ENCODE results near the gene DYTN. TPM values are rescaled to one million over a fixed set of nuclear protein-coding genes. Genes with fewer than 3 reads are reported as not detected.

DYTN gene
- total RNA-seq, 1 experiment from 2014 or later: not detected

GRCh38 chr2:206611736-206612135, 106.5 kb downstream of the DYTN start:
- H3K4me1 Mint-ChIP-seq: 0 out of 2 replicates have a peak, but pooled peaks cover 4% of the 10 kb centered on the region
- peak; percentile 58 for ATAC-seq
- TF ChIP-seq ZNF263 (CRISPR knock-in tag; IDR thresholded peaks at IDR 0.05; ENCODE audit: low read depth): no peak
- TF ChIP-seq ZNF232 (CRISPR knock-in tag; IDR thresholded peaks at IDR 0.05): no peak
- TF ChIP-seq IRF2 (CRISPR knock-in tag; IDR thresholded peaks at IDR 0.05; ENCODE audit: borderline replicate concordance, low read depth): no peak
- no peak for TF ChIP-seq ZNF423 (CRISPR knock-in tag; IDR thresholded peaks at IDR 0.05)
- TF ChIP-seq FOXP4 (CRISPR knock-in tag; IDR thresholded peaks at IDR 0.05): no peak
- TF ChIP-seq ZNF219 (CRISPR knock-in tag; IDR thresholded peaks at IDR 0.05; ENCODE audit: borderline replicate concordance): no peak
- TF ChIP-seq NR3C1 (CRISPR knock-in tag; conservative IDR thresholded peaks at IDR 0.05; ENCODE audit: low read depth): no peak
- no peak overlapping the region for H3K4me3 Mint-ChIP-seq
- H3K9me3 Mint-ChIP-seq: 0 out of 2 replicates have a peak, but pooled peaks cover 3% of the 10 kb centered on the region
- POLR2A ChIA-PET: no interaction called here
- DNase-seq (ENCODE audit: low spot score): no peak
- peaks cover 4% of the 10 kb centered on the region; the same call in 1 of the 2 replicates for H3K36me3 Mint-ChIP-seq
- CTCF ChIA-PET: no interaction called here
- H3K27ac Mint-ChIP-seq: no peak overlapping the region; the same call in 1 of the 2 replicates
- no peaks in the 10 kb centered on the region for H3K27me3 Mint-ChIP-seq (ENCODE audit: low read depth)

DNA sequence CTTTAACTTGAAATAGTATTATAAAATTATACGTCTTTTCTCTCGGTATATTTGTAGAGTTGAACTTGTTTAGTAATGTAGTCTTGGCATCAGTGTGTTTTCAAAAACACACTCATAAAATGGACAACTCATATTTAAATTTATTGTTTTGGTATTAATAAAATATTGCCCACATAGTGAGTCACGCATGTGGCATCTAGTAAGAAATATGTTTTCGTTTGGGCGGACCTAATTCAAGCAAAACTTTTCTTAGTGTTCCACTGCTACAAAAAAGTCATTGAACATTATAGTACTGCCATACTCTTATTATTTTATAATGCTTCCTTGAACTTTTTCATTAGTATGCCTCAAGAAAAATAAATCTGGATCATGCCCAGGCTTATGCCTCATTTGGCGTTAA, 107.0 kb downstream of the DYTN start:
- TF ChIP-seq NFYB (CRISPR knock-in tag; conservative IDR thresholded peaks at IDR 0.05; ENCODE audit: low read depth): no peak
- TF ChIP-seq GABPB1 (CRISPR knock-in tag; IDR thresholded peaks at IDR 0.05): no peak
- TF ChIP-seq ZSCAN18 (CRISPR knock-in tag; IDR thresholded peaks at IDR 0.05): no peak
- TF ChIP-seq ZNF423 (CRISPR knock-in tag; IDR thresholded peaks at IDR 0.05): no peak
- TF ChIP-seq, protein P1, sequence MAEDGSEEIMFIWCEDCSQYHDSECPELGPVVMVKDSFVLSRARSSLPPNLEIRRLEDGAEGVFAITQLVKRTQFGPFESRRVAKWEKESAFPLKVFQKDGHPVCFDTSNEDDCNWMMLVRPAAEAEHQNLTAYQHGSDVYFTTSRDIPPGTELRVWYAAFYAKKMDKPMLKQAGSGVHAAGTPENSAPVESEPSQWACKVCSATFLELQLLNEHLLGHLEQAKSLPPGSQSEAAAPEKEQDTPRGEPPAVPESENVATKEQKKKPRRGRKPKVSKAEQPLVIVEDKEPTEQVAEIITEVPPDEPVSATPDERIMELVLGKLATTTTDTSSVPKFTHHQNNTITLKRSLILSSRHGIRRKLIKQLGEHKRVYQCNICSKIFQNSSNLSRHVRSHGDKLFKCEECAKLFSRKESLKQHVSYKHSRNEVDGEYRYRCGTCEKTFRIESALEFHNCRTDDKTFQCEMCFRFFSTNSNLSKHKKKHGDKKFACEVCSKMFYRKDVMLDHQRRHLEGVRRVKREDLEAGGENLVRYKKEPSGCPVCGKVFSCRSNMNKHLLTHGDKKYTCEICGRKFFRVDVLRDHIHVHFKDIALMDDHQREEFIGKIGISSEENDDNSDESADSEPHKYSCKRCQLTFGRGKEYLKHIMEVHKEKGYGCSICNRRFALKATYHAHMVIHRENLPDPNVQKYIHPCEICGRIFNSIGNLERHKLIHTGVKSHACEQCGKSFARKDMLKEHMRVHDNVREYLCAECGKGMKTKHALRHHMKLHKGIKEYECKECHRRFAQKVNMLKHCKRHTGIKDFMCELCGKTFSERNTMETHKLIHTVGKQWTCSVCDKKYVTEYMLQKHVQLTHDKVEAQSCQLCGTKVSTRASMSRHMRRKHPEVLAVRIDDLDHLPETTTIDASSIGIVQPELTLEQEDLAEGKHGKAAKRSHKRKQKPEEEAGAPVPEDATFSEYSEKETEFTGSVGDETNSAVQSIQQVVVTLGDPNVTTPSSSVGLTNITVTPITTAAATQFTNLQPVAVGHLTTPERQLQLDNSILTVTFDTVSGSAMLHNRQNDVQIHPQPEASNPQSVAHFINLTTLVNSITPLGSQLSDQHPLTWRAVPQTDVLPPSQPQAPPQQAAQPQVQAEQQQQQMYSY (CRISPR knock-in tag; IDR thresholded peaks at IDR 0.05): no peak
- no peak for TF ChIP-seq JAZF1 (CRISPR knock-in tag; IDR thresholded peaks at IDR 0.05)
- no peak for TF ChIP-seq NFE2L1 (CRISPR knock-in tag; IDR thresholded peaks at IDR 0.05)
- no peak for TF ChIP-seq ESRRA (CRISPR knock-in tag; IDR thresholded peaks at IDR 0.05; ENCODE audit: borderline replicate concordance)
- no peak for TF ChIP-seq E2F5 (CRISPR knock-in tag; IDR thresholded peaks at IDR 0.05)
- TF ChIP-seq FOXK1 (CRISPR knock-in tag; IDR thresholded peaks at IDR 0.05): no peak
- H3K9me3 Mint-ChIP-seq: 0 out of 2 replicates have a peak, but pooled peaks cover 3% of the 10 kb centered on the region
- ATAC-seq (no peak), DNase-seq (ENCODE audit: low spot score) (no peak)
- H3K36me3 Mint-ChIP-seq: peaks cover 4% of the 10 kb centered on the region; the same call in 1 of the 2 replicates
- H3K27me3 Mint-ChIP-seq (ENCODE audit: low read depth): no peaks in the 10 kb centered on the region
- POLR2A ChIA-PET: no interaction called here
- H3K4me1 Mint-ChIP-seq: 0 out of 2 replicates have a peak, but pooled peaks cover 4% of the 10 kb centered on the region
- CTCF ChIA-PET: interaction anchor here (0.6 kb wide), 1 partner anchor 182 kb away, joined by 4 read pairs; no protein-coding TSS in a partner anchor
- H3K27ac Mint-ChIP-seq: no peak overlapping the region
- H3K4me3 Mint-ChIP-seq: no peak overlapping the region
